Activated CD4-positive, CD25-positive, alpha-beta regulatory T cell (primary cell): Measurements from ENCODE around the gene SDK2.

ENCODE experiments used
- DNase-seq, 4 experiments: peaks; one replicate each; lab custom pipeline; 2025; lab: John Stamatoyannopoulos, UW

Gene SDK2

DNA sequence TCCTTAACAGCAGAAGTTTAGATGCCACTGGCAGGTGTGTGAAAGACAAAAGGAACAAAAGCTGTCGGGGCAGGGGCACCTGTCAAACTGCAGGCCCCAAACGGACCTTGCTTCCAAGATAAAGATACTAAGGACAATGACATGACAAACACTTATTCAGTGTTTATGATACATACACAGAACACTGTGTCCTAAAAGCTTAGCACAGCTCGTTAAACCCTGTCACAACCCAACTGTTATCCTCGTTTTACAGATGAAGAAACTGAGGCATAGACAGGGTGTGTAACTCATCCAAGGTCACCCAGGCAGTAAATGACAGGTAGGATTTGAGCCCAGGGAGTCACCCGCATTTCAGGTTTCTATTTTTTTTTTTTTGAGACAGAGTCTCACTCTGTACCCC lies 9.6 kb downstream of the SDK2 start:
- no peak for DNase-seq

- DNase-seq = no peak
Observed at GRCh38 chr17:73633736-73634135, 10.5 kb downstream of the SDK2 start.

DNA sequence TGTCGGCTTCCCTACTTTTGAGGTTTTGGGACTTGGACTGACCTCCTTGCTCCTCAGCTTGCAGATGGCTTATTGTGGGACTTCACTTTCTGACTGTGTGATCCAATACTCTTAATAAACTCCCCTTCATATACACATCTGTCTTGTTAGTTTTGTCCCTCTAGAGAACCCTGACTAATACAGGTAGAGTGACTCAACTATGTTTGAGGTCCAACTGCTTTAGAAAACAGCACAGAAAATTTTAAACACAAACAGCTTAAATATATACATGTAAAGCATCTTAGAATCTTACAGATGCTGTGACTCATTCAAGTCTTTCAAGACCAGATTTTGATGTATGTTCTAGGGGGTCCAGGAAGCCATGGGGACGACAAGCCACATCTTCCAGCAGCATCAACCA lies 11.7 kb downstream of the SDK2 start:
- DNase-seq = no peak

- DNase-seq = no peak
Observed at GRCh38 chr17:73630965-73631595, 13.2 kb downstream of the SDK2 start.

DNA sequence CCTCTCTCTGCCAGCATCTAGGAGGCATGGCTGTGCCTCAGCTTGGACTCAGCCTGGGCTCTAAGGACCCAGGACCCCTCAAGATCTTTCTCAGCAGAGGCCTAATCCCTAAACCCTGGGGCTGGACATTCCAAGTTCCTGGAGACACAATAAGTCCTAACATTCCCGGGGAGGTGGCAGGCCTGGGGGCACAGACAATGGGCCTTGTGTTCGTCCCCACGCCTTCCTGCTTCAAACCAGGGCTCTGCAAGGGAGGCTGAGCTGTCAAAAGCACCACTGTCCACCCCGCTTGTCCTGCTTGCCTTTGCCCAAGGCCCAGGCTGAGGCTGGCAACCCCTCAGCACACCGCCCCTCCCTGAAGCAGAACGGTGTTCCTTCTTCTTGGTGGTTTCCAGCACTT lies 13.7 kb downstream of the SDK2 start:
- no peak for DNase-seq

- no peak for DNase-seq
Observed at GRCh38 chr17:73628642-73629552, 15.3 kb downstream of the SDK2 start.

GRCh38 chr17:73625991-73626673 lies 18.1 kb downstream of the SDK2 start:
- DNase-seq = no peak

DNA sequence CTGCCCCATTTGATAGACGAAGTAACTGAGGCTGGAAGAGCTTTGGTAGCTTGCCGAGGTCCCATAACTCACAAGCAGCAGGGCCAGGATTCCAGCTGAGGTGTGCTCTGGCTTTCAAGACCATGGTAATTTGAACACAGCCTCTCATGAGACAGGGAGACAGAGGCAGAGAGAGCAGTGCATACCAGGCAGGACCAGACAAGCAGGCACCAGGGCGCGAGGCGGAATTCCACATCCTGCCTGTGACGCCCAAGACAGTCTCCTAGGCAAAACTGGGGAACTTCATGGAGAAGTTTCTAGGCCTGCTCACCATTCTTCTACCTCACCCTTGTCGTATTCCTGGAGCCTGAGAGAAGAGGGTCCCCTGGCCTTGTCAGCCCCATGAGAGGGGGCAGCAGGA lies 19.2 kb downstream of the SDK2 start:
- no peak for DNase-seq

DNA sequence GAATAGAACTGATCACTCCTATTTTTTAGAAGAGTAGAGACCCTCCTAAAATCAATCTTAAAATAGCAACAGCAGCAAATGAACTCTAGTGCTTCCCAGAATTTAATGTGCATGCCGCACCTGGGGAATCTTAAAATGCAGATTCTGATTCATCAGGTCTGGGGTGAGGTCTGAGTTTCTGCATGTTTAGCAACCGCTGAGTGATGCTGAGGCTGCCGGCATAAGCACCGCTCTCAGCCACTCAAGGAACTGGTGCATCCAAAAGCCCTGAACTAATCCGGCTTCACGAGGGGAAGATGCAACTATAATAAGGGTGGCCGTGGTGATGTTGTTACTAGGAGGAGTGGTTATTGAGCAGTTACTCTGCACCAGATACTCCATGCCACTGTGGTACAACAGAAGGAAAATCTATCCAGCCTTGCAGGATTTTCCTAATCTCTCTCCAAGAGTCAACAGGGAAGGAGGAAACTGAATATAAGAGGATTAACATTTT lies 19.7 kb downstream of the SDK2 start:
- DNase-seq = no peak

GRCh38 chr17:73623818-73624217 lies 20.4 kb downstream of the SDK2 start:
- DNase-seq = no peak

- DNase-seq = no peak
Observed at GRCh38 chr17:73623247-73623646, 21.0 kb downstream of the SDK2 start.

DNA sequence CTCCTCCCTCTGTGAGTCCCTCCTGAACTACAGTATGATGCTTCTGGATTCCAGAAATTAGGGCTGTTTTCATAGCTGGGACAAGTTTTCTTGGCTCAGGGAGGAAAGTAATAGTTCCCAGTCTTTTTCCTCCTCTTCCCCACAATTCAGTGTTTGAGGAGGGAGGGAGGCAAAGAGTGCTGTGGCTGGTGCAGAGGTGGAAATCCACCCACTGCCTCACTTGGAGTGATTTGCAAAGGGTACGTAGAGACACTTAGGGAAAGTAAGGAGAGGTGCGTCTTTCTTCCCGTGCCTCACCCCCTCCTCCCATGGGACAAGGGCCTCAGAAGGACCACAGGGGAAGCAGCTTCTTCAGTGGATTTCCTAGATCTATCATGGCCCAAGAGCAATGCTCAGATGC lies 21.9 kb downstream of the SDK2 start:
- no peak for DNase-seq

GRCh38 chr17:73621685-73622084 lies 22.6 kb downstream of the SDK2 start:
- DNase-seq = no peak

- DNase-seq = no peak
Observed at GRCh38 chr17:73620414-73620813, 23.8 kb downstream of the SDK2 start.

DNA sequence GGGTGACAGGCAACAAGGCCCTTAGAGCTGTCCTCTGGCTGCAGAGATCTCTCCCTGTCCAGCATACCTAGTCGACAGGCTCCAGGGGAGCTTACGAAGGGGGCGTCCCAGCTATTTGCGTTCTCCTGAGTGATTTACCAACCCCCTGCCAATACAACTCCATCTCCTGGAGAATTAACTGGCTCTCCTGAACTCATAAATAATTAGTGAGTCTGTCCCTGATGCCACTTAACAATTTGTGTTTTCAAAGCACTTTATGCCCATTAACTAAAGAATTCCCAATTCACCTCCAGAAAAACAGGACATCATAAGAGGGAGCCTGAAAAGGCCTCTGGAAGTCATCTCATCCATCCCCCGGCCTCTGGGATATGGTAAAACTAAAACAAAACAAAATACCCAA lies 26.7 kb downstream of the SDK2 start:
- no peak for DNase-seq

DNA sequence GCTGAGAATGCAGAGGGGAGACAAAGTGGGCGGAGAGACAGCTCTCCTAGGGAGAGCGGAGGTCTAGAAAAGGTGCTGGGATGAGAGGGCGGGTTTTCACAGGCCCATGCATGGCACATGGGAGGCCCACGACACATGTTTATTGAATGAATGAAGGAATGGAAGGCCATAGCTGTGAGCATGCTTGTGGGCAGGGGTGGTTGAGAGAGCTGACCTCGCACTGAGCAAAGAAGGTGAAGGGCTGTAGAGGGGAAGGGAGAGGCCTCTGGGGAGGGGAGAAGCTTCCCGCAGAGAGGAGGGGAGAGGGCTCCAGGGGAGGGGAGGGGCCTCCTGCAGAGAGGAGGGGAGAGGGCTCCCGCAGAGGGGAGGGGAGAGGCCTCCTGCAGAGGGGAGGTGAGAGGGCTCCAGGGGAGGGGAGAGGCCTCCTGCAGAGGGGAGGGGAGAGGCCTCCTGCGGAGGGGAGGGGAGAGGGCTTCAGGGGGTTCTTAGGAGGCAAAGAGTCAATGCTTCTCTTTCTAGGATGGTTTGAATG lies 27.3 kb downstream of the SDK2 start:
- no peak for DNase-seq

- DNase-seq = no peak
Observed at GRCh38 chr17:73616120-73616872, 27.9 kb downstream of the SDK2 start.

- no peak for DNase-seq
Observed at GRCh38 chr17:73614256-73614655, 30.0 kb downstream of the SDK2 start.

- no peak for DNase-seq
Observed at GRCh38 chr17:73613271-73614233, 30.7 kb downstream of the SDK2 start.

GRCh38 chr17:73612031-73612472 lies 32.2 kb downstream of the SDK2 start:
- DNase-seq = no peak

GRCh38 chr17:73611630-73612029 lies 32.6 kb downstream of the SDK2 start:
- DNase-seq = no peak
